ENCODE measurements around the gene TRIM8. TPM values are rescaled to one million over a fixed set of nuclear protein-coding genes. Genes with fewer than 3 reads are reported as not detected.

The TRIM8 gene
- total RNA-seq, 1 donor from 2014 or later = 126 TPM

DNA sequence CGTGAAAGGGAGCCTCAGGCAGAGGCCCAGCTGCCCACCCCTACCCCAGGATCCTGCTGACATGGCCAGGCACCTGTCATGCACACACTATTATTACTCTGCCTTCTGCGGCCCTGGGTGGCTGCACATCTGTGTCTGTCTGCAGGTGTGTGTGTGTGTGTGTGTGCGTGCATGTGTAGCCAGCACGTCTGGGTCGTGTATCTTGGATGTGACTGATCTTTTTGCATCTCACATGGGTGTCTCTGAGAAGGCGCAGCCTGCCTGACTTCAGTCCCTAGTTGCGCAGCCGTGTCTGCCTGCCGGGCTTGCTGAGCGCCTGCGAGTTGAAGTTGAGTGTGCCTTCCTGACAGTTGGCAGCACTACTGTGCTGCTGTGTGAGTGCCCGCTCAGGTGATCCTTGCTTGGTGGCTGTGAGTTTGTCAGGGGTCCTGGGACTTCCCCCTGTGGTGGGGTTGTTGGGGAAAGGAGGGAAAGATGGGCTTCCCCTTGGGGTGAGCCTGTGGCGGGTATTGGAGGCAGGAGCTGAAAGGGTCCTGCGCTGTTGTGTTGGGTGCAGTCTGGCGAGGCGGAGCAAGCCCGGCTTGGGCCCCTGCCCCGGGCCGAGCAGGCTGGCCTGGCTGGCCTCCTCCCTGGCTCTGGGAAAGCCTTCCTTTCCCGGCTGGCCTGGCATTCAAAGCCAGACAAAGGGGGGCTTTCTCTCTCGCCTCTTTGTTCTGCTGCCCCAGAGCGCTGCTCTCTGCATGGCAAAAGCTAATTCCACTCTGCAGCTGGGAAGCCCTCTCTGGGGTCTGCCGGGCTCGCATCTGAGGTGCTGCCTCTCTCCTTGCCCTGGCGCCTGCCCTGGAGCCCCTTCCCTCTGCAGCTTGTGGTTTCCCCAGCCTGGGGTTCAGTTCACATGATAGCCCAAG is 4.9 kb downstream of the TRIM8 start:
- H3K27ac ChIP-seq = peak overlapping the region; percentile 99
- TF ChIP-seq POLR2AphosphoS5 (IDR thresholded peaks at IDR 0.05; ENCODE audit: insufficient read depth in 1 of 2, low read depth in 1 of 2) (no peak), POLR2A (IDR thresholded peaks at IDR 0.05) (no peak)
- TF ChIP-seq, protein P1, sequence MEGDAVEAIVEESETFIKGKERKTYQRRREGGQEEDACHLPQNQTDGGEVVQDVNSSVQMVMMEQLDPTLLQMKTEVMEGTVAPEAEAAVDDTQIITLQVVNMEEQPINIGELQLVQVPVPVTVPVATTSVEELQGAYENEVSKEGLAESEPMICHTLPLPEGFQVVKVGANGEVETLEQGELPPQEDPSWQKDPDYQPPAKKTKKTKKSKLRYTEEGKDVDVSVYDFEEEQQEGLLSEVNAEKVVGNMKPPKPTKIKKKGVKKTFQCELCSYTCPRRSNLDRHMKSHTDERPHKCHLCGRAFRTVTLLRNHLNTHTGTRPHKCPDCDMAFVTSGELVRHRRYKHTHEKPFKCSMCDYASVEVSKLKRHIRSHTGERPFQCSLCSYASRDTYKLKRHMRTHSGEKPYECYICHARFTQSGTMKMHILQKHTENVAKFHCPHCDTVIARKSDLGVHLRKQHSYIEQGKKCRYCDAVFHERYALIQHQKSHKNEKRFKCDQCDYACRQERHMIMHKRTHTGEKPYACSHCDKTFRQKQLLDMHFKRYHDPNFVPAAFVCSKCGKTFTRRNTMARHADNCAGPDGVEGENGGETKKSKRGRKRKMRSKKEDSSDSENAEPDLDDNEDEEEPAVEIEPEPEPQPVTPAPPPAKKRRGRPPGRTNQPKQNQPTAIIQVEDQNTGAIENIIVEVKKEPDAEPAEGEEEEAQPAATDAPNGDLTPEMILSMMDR (IDR thresholded peaks at IDR 0.05) = no peak

DNA sequence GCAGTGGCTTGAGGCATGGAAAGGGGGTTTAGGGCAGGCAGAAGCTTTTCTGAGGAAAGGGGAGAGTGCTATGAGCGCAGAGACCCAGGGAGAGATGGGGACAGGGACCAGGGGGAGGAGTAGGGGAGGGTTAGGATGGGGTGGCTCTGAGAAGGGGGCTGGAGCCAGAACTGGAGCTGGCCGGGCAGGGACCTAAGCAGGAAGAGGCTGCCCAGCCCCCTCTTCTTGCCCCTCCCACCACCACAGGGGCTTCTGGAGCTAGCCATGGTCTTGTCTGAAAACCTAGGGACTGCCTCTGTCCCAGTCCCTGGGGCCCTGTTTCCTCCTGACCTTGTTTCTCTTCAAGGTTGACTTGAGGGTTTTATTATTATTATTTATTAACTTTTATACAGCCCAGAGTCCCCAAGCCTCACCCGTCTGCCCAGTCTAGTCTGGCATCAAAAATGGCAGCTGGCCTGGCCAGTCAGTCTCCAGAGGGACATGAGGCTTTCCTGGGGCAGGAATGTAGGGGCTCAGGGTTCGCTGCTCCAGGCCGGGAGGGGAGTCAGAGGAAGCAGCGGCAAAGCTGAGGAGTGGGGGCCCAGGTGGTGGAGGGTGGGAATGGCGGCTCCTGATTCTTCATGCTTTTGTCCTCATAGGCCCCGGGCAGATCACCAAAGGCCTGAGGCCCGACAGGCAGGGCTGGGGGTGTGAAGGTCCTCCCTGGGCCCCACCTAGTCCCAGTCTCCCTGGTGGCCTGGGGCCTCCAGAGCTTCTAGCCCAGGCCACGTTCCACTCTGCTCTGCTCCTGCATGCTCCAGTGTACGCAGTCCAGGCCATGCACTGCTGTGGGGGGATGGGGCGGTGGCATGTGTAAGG is 5.7 kb downstream of the TRIM8 start:
- H3K36me3 ChIP-seq = peaks cover 0 to 11% of the 10 kb centered on the region in 2 donors
- H3K9me3 ChIP-seq = no peaks in the 10 kb centered on the region
- H3K27me3 ChIP-seq = no peaks in the 10 kb centered on the region
- intact Hi-C loops (cut with DNase I) = loop anchor here (10.0 kb wide), 1 partner anchor 165 kb away; no protein-coding TSS in a partner anchor
- H3K4me3 ChIP-seq = peak overlapping the region; percentile 72 to 98
- no peak for DNase-seq (ENCODE audit: extremely low spot score in 2 of 2)
- peaks cover 80% of the 10 kb centered on the region for H3K4me1 ChIP-seq
- TF ChIP-seq POLR2A (IDR thresholded peaks at IDR 0.05) (no peak), POLR2AphosphoS5 (IDR thresholded peaks at IDR 0.05; ENCODE audit: insufficient read depth in 1 of 2, low read depth in 1 of 2) (no peak)
- TF ChIP-seq, protein P1 (IDR thresholded peaks at IDR 0.05) = no peak
- H3K27ac ChIP-seq = peak overlapping the region; percentile 99

More for the DNA sequence above, 4.9 kb downstream of the TRIM8 start:
- no peaks in the 10 kb centered on the region for H3K27me3 ChIP-seq
- peaks cover 77% of the 10 kb centered on the region for H3K4me1 ChIP-seq
- peaks cover 0 to 5% of the 10 kb centered on the region in 2 donors for H3K36me3 ChIP-seq
- H3K9me3 ChIP-seq = no peaks in the 10 kb centered on the region
- intact Hi-C loops (cut with DNase I) = loop anchor here (10.0 kb wide), 1 partner anchor 166 kb away; no protein-coding TSS in a partner anchor
- peak overlapping the region; percentile 72 to 98 for H3K4me3 ChIP-seq
- DNase-seq (ENCODE audit: extremely low spot score in 2 of 2) = no peak

DNA sequence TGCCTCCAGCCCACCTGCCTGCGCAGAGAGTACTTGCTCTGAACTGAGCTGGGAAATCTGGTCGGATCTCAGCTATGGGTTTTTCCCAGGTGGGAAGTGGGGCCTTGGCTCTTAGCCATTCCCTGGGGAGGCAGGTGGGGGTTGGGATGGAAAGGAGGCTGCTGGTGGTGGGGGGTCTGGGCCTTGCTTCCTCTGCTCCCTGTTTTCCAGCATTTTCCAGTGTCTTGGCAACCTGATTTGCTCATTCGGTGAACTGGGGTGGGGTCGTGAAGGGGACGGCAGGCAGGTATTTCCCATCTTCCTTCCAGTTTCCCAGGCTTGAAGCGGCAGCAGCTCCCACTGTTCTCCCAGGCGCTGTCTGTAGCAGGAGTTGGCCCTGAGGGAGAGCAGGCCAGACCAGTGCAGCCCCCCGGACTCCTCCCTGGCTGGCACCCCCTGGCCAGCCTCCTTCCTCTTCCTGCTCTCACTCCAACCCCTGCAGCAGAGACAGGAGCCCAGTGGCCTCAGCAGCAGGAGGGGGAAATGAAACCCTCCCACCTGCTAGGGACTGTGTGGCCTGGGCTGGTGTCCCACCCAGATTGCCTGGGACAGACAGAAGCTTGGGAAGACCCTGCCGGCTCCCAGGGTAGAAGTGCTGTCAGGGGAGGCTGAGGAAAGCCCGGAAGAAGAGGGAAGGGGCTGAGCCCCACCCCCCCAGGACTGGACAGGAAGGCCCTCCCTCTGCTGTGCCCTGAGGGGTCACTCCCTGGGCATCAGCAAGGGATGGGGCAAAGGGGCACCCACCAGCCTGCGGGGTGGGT is 6.6 kb downstream of the TRIM8 start:
- Histone ChIP-seq H3K27ac (peak overlapping the region; percentile 99), H3K9me3 (no peaks in the 10 kb centered on the region), H3K27me3 (no peaks in the 10 kb centered on the region), H3K4me1 (peaks cover 80% of the 10 kb centered on the region), H3K36me3 (peaks cover 0 to 19% of the 10 kb centered on the region in 2 donors), H3K4me3 (no peak overlapping the region)
- DNase-seq (ENCODE audit: extremely low spot score in 2 of 2) = no peak
- intact Hi-C loops (cut with DNase I) = no loop called here
- TF ChIP-seq, protein P1 (IDR thresholded peaks at IDR 0.05) = no peak
- TF ChIP-seq POLR2AphosphoS5 (IDR thresholded peaks at IDR 0.05; ENCODE audit: insufficient read depth in 1 of 2, low read depth in 1 of 2) (no peak), POLR2A (IDR thresholded peaks at IDR 0.05) (no peak)

DNA sequence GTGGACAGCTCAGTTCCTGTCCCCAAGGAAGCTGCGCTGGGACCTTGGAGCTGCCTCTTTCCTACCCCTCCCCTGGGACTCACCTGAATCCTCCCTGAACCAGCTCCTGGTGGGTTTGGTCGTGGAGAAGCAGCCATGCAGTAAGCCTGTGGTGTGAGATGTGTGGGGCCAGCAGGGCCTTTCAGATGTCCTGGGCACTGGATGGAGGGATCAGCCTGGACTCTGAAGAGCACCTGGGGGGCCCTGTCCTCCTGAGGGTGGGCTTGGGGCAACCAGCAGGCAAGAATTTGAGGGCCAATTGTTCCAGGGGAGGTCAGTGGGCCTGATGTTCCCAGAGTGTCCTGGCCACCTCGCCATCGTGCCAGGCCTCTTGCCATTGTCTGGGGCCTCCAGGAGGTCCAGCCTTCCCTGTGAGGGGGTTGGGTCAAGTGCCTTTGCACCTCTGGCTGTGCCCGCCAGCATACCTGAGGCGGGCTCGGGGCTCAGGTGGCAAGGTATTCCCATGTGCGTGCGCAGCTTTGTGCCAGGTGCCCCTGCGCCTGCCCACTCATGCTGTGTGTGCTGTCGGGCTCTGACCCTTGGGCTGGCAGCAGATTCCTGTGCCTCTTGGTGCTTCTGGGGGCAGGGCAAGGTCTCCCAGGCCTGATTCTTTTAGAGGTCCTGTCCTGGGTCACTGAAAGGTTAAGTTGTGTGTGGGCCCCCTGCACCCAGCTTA is 7.3 kb downstream of the TRIM8 start:
- intact Hi-C loops (cut with DNase I) = no loop called here
- Histone ChIP-seq H3K9me3 (no peaks in the 10 kb centered on the region), H3K27me3 (no peaks in the 10 kb centered on the region), H3K27ac (peak overlapping the region; percentile 99), H3K4me3 (no peak overlapping the region), H3K36me3 (peaks cover 0 to 27% of the 10 kb centered on the region in 2 donors), H3K4me1 (peaks cover 75% of the 10 kb centered on the region)
- no peak for TF ChIP-seq POLR2A (IDR thresholded peaks at IDR 0.05)
- TF ChIP-seq POLR2AphosphoS5 (IDR thresholded peaks at IDR 0.05; ENCODE audit: insufficient read depth in 1 of 2, low read depth in 1 of 2) = no peak
- TF ChIP-seq, protein P1 (IDR thresholded peaks at IDR 0.05) = no peak
- no peak for DNase-seq (ENCODE audit: extremely low spot score in 2 of 2)

Measured in vagina (tissue), 2 donors.